Activated CD4-positive, alpha-beta T cell treated with anti-CD3 and anti-CD28 coated beads for 48 hours (primary cell): ENCODE measurements around the gene CTSZ.

ENCODE experiments used
- DNase-seq: peaks from one replicate; pipeline ENCODE4 v3.0.0-alpha.2; 2020

The CTSZ gene

DNA sequence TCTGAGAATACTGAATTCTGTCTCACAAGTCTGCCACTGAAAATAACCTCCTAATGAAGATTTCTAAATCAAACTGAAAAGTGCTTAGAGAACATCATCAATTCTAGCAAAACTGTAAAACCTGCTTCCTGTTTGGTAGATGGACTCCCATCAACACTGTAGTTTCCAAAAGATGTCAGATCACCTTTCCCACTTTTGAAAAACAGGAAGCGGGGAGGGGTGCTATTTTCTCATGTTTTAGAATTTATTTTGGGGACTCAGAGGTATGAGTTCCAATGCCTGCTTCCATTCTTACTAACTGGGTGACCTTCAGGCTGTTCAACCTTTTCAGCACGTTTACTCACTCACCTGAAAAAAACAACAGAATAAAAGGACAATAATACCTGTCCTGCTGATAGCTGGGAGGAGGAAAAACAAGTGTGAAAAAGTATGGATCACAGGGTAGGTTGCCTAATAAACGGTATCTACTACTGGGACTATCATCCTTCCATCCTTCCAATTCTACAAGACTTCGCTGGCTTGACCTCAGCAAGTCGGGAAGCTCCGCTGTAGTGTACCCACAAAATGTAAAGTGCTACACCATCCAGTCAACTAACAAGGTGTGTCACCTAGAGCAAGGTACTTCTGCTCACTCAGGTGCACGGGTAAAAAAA, 24.0 kb upstream of the CTSZ start:
- no peak for DNase-seq

DNA sequence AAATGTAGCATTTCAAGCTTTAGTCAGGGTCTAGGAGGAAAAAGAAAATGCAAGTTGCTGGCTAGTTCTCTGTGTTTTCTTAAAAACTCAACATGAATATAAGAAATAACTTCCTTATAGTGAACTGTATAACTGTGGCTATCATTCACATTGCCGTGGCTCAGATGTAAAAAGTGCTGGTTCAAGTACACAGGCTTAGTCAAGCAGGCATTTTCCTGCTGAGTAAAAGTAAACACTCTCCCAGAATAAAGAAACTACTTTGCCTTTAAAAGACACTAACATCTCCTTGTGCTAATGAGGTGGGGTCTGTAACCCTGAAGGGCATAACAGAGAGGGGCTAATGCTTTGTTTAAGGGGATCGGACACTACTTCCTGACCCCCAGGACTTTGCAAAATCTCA, 21.8 kb upstream of the CTSZ start:
- DNase-seq: no peak

DNA sequence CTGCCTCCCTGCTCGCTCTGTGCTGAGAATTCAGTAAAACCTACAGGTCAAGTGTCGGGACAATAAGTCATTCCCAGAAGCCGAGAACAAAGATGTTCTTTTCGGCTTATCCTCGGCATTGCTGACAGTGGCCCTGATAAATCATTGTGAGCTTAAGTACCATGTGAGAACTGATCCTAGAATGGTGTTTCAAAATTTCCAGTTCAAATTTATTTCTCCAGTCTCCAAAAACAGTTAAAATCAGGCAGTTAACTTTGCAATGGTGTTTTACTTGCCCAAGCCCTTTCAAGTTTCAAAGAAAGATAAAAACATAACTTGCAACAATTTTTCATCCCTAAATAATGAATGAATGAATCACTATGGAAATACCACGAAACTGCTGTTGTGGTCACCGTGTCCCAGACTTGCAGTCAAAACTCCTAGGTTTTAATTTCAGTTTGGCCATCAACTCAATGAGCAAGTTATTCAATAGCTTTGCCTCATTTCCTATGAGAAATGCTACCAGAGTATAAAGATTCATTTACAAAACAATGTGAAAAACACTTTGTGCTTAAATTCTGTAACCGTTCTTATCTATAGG, 20.8 kb upstream of the CTSZ start:
- DNase-seq: no peak

DNA sequence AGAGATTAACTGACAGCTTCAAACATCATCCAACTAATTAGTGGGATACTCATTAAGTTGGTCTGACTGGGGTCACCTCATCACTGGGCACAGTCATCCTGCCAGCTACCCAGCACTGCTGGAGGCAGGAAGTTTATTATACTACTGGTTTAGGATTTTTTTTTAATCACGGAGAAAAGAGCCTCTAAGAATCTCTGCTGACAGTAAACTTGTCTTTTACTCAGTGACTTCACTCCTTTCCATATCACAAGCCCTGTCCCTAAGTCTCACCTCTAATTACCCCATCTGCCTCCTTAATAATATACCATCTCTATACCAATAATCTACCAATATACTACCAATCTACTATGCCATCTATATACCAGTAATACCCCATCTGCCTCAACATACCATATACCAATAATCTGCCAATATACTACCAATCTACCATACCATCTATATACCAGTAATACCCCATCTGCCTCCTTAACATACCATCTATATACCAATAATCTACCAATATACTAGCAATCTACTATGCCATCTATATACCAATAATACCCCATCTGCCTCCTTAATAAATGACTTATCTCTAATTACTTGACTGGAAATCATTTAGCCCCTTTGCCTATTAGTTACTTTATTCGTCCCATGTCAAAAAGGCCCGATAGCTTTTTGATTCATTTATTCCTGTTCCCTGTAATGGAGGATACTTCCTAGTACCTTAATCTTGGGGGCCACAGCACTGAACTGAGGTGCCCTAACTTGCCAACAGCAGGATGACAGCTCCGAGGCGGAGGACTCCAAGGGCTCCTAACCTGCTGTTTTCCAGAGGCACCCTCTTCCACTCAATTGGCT, 20.1 kb upstream of the CTSZ start:
- DNase-seq: no peak

DNA sequence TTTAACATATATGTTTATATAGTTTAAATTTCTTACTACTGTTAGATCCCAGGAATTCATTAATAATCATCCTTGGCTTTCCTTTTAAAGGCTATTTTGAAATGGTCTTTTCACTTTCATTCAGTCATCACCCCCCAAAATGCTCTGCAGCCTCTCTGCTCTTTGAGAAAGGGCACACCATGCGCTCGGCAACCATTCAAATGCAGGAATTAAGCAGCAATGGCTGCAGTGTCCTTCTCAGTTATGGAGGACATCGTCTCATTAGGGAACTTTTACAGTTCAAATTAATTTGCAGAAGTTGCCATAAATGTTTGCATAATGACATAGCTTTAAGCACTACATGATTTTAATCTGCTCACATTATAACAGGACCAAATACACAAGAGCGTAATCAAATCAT, 18.5 kb upstream of the CTSZ start:
- DNase-seq: no peak

DNA sequence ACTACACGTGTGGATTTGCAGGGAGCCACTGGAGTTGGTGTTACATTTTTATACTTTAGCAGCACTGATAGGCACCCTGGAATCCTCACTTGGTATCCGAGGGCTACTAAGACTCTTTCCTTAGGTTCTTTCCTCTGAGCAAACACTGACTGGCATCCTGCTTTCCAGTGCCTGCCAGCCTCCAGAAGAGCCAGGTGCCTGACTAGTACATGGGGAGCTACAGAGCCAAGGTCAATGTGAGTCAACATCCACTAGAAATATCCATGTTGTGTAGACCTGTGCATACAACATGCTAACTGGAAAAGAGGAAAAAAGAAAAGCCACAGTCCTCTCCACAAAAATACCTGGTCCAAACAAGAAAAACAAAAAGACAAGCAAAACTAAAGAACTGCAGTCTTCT, 18.0 kb upstream of the CTSZ start:
- no peak for DNase-seq

DNA sequence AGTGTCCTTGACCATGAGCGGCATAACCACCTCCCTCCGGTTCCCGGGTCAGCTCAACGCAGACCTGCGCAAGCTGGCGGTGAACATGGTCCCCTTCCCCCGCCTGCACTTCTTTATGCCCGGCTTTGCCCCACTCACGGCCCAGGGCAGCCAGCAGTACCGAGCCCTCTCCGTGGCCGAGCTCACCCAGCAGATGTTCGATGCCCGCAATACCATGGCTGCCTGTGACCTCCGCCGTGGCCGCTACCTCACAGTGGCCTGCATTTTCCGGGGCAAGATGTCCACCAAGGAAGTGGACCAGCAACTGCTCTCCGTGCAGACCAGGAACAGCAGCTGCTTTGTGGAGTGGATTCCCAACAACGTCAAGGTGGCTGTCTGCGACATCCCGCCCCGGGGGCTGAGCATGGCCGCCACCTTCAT, 17.1 kb upstream of the CTSZ start:
- DNase-seq: no peak

DNA sequence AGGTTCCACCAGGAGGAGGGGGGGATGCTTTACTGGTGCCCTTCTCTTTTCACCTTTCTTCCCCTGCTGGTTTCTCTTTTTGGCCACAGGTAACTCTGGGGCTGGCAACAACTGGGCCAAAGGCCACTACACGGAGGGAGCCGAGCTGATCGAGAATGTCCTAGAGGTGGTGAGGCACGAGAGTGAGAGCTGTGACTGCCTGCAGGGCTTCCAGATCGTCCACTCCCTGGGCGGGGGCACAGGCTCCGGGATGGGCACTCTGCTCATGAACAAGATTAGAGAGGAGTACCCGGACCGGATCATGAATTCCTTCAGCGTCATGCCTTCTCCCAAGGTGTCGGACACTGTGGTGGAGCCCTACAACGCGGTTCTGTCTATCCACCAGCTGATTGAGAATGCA, 16.6 kb upstream of the CTSZ start:
- DNase-seq: no peak

DNA sequence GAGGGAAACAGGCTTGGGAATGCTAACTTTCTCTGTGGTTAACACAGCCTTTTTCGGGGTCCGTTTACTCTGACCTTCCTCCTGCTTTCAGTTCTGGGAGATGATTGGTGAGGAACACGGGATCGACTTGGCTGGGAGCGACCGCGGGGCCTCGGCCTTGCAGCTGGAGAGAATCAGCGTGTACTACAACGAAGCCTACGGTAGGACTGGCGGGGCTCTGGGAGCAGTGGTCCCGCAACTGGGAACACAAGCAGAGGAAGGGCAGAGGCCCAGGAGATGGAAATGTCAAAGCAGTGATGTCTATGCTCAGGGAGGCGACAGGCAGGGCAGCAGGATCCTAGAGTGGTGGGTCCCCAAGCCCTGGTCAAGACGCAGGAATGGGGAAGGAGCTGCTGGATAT, 15.7 kb upstream of the CTSZ start:
- DNase-seq: peak; percentile 0

DNA sequence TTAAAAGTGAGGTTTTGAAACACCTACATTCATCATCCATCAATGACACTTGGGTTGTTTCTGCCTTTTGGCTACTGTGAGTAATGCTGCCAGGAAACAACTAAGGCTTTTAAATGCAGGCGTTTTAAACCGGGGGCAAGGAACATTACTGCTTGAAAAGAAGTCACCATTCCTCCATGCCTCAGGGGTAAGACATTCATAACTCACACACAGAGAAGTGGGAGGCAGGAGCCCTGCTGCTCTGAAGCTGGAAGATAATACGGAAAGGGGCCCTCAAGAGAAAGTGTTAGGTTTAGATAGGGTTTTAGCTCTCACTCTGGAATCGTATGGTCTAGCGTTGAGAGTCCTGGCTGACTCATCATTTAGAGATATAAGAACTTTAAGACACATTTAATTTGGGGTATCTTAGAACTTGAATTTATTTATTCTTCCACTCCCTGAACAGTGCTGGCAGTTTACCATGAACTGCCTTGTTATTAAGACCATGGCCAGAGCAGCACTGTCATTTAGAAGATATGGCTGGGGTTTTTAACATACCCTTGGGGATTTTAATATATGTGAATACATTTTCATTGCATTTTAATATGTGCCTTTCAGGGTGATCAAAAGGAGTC, 14.0 kb upstream of the CTSZ start:
- peak; percentile 1 for DNase-seq

DNA sequence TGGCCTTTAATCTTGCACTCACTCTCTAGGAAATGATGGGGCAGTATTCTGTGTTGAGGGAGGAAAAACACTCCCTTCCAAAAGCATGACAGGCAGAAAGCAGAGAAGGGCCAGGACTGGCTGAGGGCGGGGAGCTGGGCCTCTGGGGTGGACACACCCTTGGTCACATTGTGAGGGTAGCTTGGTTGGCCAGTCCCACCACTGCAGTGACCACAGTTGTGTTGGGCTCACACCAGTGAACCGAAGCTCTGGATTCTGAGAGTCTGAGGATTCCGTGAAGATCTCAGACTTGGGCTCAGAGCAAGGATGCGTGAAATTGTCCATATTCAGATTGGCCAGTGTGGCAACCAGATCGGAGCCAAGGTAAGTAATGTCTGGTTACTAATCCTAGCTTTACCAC, 12.2 kb upstream of the CTSZ start, which contains the start of gene TUBB1:
TUBB1 (plus strand) TSS at position 213 of the 400 bp plus-strand sequence; CDS start at position 307, 94 bp downstream.
- DNase-seq: peak; percentile 1

DNA sequence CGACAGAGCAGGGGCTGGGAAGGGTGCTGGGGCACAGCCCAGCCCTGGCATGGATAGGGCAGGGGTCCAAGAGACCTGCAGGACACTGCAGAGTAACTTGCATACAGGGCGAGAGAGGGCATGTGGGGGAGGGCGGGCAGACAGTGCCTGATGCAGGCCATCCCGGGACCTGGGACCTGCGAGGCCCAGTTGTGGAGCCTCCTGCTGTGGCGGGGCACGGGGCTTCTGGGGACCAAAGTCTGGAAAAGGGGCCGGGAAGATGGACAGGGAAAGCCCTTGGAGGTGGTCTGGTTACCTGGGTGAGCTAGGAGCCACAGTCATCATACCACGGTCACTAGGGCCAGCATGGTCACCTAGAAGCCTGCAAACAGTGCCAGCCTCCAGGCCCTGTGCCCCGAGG, 11.8 kb upstream of the CTSZ start:
- DNase-seq: peak; percentile 0

DNA sequence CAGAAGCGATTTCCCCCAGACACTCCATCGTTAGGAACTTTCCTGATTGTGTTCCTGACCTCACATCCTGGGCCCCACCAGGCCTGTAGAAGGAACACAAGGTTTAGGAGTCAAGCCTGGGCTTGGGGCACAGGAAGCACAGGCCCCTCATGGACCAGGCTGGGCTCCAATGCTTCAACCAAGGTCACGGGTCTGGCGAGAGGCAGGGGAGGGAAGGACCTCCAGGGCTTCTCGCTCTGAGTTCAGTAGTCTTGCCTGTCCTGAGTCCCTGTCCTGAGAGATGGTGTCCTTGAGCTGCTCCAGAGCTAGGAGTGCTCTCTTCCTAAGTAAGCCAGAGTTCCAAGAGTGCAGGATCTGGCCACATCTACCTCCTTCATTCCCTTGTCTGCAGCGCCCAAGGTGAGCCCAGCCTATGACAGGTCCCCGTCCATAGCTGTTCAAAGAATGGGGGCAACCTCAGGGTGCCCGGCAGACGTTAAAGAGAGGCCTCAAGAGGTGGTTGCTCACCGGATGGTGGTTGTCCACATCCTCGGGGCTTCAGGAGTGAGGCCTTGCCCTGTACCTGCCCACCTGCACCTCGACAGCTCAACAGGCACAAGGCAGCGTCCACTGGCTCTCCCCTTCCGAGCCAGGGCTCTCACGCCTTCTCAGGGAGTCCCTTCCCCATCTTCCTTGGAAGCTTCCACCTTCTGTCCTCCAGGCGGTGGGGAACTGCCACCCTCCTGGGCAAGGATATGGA, 10.6 kb upstream of the CTSZ start:
- DNase-seq: peak; percentile 2

DNA sequence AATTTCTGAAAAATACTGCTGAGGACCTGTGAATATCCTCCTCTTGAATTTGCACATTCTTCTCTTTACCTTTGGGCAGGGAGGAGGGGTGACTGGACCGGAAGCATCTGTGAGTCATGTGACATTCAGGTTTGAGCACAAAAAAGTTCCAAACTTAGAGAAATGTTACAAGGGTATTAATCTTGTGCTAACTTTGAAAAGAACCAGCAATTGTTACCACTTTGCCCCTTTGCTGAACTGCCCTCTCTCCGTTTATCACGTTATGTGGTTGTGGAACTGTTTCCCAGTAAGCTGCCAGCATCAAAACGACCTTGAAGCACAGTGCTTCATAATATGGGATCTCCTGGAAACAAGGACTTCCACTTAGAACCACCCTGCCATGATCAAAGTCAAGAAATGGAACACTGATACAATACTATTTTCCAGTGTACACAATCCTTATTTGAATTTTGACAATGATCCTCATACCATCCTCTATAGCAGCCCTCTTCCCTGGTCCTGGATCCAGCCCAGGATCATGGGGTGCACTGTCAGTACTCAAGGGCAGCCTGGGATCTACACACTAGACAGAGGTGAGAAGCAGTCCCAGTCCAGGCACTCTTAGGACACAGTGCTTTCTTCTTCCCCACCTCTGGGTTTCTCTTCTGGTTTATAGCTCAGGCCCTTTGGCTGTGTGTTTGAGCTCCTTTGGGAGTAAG, 9.9 kb upstream of the CTSZ start:
- DNase-seq: peak; percentile 40

DNA sequence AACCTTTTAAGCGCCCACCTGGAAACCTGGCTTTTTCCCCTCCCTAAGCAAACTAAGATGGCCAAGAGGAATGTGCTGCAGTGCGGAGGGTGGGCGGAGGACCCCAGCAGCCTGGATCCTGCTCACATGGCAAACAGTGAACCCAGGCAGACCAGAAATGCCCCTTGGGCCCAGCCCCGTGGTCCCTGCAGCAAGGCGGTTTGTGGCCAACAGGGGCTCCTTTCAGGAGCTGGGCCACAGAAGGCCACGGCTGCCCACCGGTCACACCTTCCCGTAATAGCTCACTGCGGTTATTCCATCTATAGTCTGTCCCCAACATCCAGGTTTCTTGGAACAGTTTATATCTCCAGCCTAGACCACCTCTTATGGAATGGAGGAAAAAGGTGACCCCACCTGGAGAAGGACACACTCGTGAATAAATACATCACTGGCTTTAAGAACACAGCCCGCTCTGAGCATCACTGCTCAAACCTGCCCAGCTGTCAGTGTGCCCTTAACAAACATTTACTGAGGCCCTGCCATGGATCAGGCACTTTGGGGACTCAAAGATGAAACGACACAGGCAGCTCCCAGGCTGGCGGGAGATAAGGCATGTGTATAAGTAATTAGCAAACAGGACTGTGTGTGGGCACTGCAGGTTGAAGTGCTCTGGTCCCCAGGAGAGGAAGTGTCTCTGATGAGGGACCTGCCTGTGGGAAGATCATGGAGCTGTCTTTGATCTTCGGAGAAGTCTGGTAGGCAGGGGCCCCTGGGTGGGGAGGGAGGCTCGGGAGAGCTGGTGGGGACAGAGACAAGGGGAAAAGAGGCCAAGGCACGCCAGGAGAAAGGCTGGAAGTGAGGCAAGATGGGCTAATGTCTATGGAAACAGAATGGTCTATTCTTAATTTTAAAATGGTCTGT, 9.0 kb upstream of the CTSZ start:
- DNase-seq: peak; percentile 1

DNA sequence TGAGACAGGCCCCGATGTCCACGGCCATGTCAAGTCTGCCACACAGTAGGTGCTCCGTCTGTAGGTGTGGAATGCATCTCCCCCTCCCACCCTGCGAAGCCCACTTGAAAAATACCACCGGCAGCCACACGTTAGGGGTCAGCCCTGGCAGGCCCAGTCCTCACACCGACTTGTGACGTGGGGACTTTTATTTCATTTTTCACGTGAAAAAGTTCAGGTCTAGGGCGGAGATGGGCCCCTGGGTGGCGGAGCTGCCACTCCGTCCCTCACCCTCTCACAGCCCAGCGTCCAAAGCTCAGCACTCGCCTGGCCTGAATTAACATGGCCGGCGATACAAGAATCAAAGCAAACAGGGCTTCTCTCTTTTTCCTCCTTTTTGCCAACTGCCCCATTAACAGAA, 8.4 kb upstream of the CTSZ start:
- peak; percentile 0 for DNase-seq

DNA sequence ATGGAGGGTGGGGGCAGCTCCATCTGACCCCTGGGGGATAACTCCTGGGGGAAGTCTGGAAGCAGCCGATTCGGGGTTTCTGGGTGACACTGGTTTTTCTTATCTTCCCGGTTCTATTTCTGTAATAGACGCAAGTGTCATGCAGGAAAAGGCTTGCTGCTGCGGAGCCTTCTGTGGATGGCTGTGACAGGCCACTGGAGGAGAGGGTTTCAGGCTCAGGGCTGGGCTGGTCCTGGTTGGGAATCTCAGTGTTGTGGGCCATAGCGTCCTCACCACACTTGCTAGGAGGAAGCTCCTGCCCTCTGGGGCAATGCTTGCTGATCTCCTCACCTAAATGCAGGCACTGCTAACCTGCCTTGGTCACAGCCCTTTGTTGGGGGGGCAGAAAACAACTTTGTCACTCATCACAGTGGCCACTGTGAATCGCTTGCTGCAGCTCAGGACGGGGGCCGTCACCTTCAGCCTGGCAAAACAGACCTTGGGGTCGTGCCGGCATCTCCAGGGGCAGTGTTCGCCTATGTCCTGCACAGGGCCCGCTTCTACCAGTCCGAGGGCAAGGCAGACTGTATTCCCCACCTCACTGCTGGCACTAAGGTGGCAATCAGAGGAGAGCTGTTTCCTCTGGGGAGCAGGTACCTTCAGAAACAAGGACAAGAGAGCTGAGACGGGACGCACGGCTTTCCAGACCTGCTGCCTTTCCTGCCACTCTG, 7.8 kb upstream of the CTSZ start:
- DNase-seq: peak; percentile 1

DNA sequence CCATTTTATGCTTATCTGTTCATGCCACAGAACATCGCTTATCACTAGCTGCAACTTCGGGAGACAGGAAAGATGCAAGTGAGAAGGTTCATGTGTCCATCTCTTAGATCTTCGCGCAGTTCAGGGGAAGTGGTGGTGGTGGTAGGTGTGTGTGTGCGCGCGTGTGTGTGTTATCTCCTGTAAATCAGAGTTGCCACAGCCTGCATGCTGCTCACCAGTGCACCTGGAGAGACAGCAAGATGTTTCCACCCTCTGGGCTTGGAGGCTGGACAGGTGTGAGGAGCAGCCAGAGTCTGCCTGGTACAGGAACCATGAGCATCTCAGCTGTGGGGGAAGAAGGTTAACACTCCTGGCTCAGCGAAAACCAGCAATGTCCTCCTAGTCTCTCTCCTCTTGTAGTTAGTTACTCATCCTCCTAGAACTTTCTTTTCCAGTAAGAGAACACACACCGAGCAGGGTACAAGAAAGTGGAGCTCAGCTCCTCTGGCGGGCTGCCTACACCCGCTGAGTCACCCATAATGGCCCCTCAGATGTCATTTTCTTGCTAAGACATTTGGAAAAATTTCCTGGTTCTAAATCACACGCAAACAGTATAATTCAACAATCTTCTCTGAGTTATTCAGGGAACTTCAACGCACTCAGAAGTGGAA, 7.0 kb upstream of the CTSZ start:
- DNase-seq: peak; percentile 24

DNA sequence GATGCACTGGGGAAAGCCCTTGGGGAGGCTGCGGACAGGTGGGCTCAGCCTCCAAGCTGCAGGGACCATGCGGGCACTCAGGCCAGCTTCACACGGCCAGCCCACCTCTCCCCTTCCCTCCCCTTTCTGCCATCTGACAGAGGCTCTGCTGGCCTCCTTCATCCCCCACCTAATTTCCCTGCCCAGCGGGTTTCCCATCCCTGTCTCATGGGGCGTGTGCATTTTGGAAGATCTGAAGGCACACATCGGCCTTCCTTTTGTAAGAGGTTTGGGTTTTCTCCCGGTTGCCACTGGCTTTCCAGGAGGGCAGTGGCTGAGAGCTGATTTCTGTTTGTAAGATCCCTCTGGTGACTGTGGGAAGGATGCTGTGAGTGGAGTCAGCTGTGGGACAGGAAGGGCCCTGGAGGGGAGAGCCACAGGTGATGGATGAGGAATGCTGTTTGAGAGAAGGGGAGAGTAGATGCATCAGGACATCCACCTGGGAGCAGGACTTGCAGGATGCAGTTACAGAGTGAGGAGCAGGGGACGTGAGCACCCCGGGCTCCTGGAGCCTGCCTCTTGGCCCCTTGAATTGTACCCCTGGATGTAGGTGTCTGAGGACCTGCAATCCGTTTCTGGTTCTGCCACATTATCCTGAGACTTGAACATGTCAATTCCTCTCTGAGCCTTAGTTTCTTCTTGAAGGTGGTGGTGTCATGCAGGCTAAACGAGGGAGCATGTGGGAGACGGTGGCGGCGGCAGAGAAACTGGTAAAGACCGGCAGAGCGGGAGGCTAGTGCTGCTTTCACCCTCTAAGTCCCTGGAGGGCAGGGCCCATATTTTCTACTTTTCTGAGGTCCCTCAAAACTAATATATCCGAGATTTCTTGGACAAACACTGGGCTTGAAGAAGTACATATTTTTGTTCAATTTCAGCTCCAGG, 6.2 kb upstream of the CTSZ start:
- peak; percentile 0 for DNase-seq
